ENCODE measurements around the gene PRKG1.
A peak's percentile ranks its signal among the peaks of the same experiment; 100 is the strongest.

Gene PRKG1

GRCh38 chr10:52212802-52213201 lies 1138.5 kb downstream of the PRKG1 start:
- Histone ChIP-seq H3K9me3 (ENCODE audit: insufficient read depth, low read length) (no peaks in the 10 kb centered on the region), H3K9me2 (replicated peaks; ENCODE audit: insufficient read depth, low read length) (no peaks in the 10 kb centered on the region), H3F3A (ENCODE audit: insufficient read depth) (no peaks in the 10 kb centered on the region), H3K4me2 (ENCODE audit: low read depth, low read length, poor library complexity, severe bottlenecking) (no peak overlapping the region), H2AFZ (ENCODE audit: low read depth, low read length, severe bottlenecking) (no peak overlapping the region), H3K79me2 (ENCODE audit: insufficient read depth, low read length) (no peaks in the 10 kb centered on the region), H3K27ac (ENCODE audit: low read depth, low read length) (no peak overlapping the region), H4K20me1 (ENCODE audit: low read depth, low read length) (no peaks in the 10 kb centered on the region), H3K4me3 (ENCODE audit: insufficient read depth, low read length, poor library complexity, severe bottlenecking) (no peak overlapping the region), H3K36me3 (ENCODE audit: low read length) (no peaks in the 10 kb centered on the region), H3K27me3 (ENCODE audit: low read length) (no peaks in the 10 kb centered on the region), H3K9ac (ENCODE audit: low read length) (no peak overlapping the region)
- TF ChIP-seq EZH2phosphoT487 (conservative IDR thresholded peaks at IDR 0.05; ENCODE audit: low read length), result no peak
- TF ChIP-seq CTCF (IDR thresholded peaks at IDR 0.05; ENCODE audit: insufficient read depth, low read length, poor library complexity, severe bottlenecking), result no peak

- no peak overlapping the region for H3K27ac ChIP-seq (ENCODE audit: low read depth, low read length)
- H3F3A ChIP-seq (ENCODE audit: insufficient read depth), result no peaks in the 10 kb centered on the region
- TF ChIP-seq CTCF (IDR thresholded peaks at IDR 0.05; ENCODE audit: insufficient read depth, low read length, poor library complexity, severe bottlenecking), result no peak
- TF ChIP-seq EZH2phosphoT487 (conservative IDR thresholded peaks at IDR 0.05; ENCODE audit: low read length), result no peak
- H3K36me3 ChIP-seq (ENCODE audit: low read length), result no peaks in the 10 kb centered on the region
- H3K79me2 ChIP-seq (ENCODE audit: insufficient read depth, low read length), result no peaks in the 10 kb centered on the region
- no peaks in the 10 kb centered on the region for H3K27me3 ChIP-seq (ENCODE audit: low read length)
- H3K4me2 ChIP-seq (ENCODE audit: low read depth, low read length, poor library complexity, severe bottlenecking), result no peak overlapping the region
- no peaks in the 10 kb centered on the region for H4K20me1 ChIP-seq (ENCODE audit: low read depth, low read length)
- H3K4me3 ChIP-seq (ENCODE audit: insufficient read depth, low read length, poor library complexity, severe bottlenecking), result no peak overlapping the region
- no peak overlapping the region for H3K9ac ChIP-seq (ENCODE audit: low read length)
- no peaks in the 10 kb centered on the region for H3K9me2 ChIP-seq (replicated peaks; ENCODE audit: insufficient read depth, low read length)
- no peaks in the 10 kb centered on the region for H3K9me3 ChIP-seq (ENCODE audit: insufficient read depth, low read length)
- H2AFZ ChIP-seq (ENCODE audit: low read depth, low read length, severe bottlenecking), result no peak overlapping the region
Measured at GRCh38 chr10:52213321-52213752, 1139.0 kb downstream of the PRKG1 start.

- Histone ChIP-seq H3K79me2 (ENCODE audit: insufficient read depth, low read length) (no peaks in the 10 kb centered on the region), H3K27me3 (ENCODE audit: low read length) (no peaks in the 10 kb centered on the region), H3K27ac (ENCODE audit: low read depth, low read length) (no peak overlapping the region), H3K36me3 (ENCODE audit: low read length) (no peaks in the 10 kb centered on the region), H3K9me2 (replicated peaks; ENCODE audit: insufficient read depth, low read length) (no peaks in the 10 kb centered on the region), H3K9me3 (ENCODE audit: insufficient read depth, low read length) (no peaks in the 10 kb centered on the region), H2AFZ (ENCODE audit: low read depth, low read length, severe bottlenecking) (no peak overlapping the region), H3K4me3 (ENCODE audit: insufficient read depth, low read length, poor library complexity, severe bottlenecking) (no peak overlapping the region), H3F3A (ENCODE audit: insufficient read depth) (no peaks in the 10 kb centered on the region), H3K9ac (ENCODE audit: low read length) (no peak overlapping the region), H3K4me2 (ENCODE audit: low read depth, low read length, poor library complexity, severe bottlenecking) (no peak overlapping the region), H4K20me1 (ENCODE audit: low read depth, low read length) (no peaks in the 10 kb centered on the region)
- TF ChIP-seq EZH2phosphoT487 (conservative IDR thresholded peaks at IDR 0.05; ENCODE audit: low read length), result no peak
- TF ChIP-seq CTCF (IDR thresholded peaks at IDR 0.05; ENCODE audit: insufficient read depth, low read length, poor library complexity, severe bottlenecking), result peak; percentile 25
Measured at GRCh38 chr10:52215745-52216361, 1141.6 kb downstream of the PRKG1 start.
